ENCODE data around the gene DIS3. TPM values are rescaled to one million over a fixed set of nuclear protein-coding genes. Genes with fewer than 3 reads are reported as not detected.

The DIS3 gene
- total and polyA plus RNA-seq, 2 of the 4 experiments (the other 2 are of a cell fraction): 19.3 to 33.3 TPM

DNA sequence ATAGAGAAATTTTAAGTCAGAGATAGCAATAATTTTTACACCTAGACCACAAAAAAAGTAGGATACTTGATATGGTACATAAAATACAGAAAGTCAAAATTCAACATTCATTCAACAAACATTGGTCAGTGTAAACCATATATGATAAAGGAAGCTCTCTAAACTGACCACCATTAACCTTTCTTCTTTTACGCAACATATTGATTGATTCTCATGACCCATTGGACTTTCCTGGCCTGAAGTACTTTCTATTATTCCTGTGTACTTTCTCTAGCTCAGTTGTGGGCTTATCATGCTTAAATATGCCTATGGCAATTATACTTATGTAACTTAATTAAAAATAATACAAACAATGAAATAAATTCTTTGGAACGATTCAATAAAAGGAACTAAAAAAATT is 10.9 kb upstream of the DIS3 start:
- WGBS, 2 experiments (ENCODE audit: extremely low coverage in 2 of 2, insufficient read length in 1 of 2): no CpG with 5 or more reads among the region's 2 CpGs
- no TSS peak for BruUV-seq (replicated peaks)
- Histone ChIP-seq H3K18ac (ENCODE audit: low read depth, low read length) (no peak overlapping the region), H3K9me3 (ENCODE audit: control insufficient read depth, insufficient read depth, low read length) (no peaks in the 10 kb centered on the region), H3K4ac (ENCODE audit: low read depth, low read length) (no peak overlapping the region), H3K4me2 (ENCODE audit: low read depth, low read length) (no peak overlapping the region), H2BK20ac (ENCODE audit: low read depth, low read length) (no peak overlapping the region), H4K20me1 (ENCODE audit: insufficient read depth, low read length) (no peaks in the 10 kb centered on the region), H2AK5ac (ENCODE audit: low read depth, low read length) (no peak overlapping the region), H4K91ac (ENCODE audit: insufficient read depth, low read depth, low read length) (no peak overlapping the region), H2AFZ (replicated peaks; ENCODE audit: low read length, poor library complexity) (no peak overlapping the region), H4K5ac (ENCODE audit: low read depth, low read length) (no peak overlapping the region), H3K4me1 (ENCODE audit: control insufficient read depth, insufficient read depth, low read length) (no peaks in the 10 kb centered on the region), H3K56ac (ENCODE audit: extremely low read depth, insufficient read depth, low read length) (no peak overlapping the region), H3K79me1 (ENCODE audit: low read depth in 1 of 2, low read length in 2 of 2) (peaks cover 14 to 21% of the 10 kb centered on the region in 2 experiments; a peak in 3 of 4 replicates), H3K9ac (ENCODE audit: low read depth, low read length) (no peak overlapping the region), H3K14ac (replicated peaks; ENCODE audit: low read depth, low read length) (no peak overlapping the region), H3K27ac (ENCODE audit: insufficient read depth, low read length) (no peak overlapping the region), H4K8ac (ENCODE audit: low read depth in 2 of 2, low read length in 2 of 2) (no peak overlapping the region), H2AK9ac (replicated peaks; ENCODE audit: low read depth, low read length, poor library complexity) (no peak overlapping the region), H3K4me3 (ENCODE audit: insufficient read depth, low read depth, low read length) (no peak overlapping the region), H2BK120ac (ENCODE audit: low read depth, low read length) (no peak overlapping the region), H2BK15ac (ENCODE audit: low read depth, low read length) (no peak overlapping the region), H3K9me1 (ENCODE audit: insufficient read depth, low read length) (no peaks in the 10 kb centered on the region; the same call in 1 of the 2 replicates), H3K27me3 (ENCODE audit: control insufficient read depth, insufficient read depth, low read length) (no peaks in the 10 kb centered on the region), H2BK5ac (ENCODE audit: low read depth, low read length, poor library complexity, severe bottlenecking) (no peak overlapping the region), H3K23ac (ENCODE audit: low read depth, low read length) (no peak overlapping the region), H3K36me3 (ENCODE audit: control insufficient read depth, insufficient read depth, low read length) (peaks cover 15% of the 10 kb centered on the region)
- dilution Hi-C loops (cut with HindIII; ENCODE audit: low sequenced_read_pairs, unreplicated experiment) (no loop called here), intact Hi-C loops (cut with micrococcal nuclease) (no loop called here), in situ Hi-C loops (cut with MboI; ENCODE audit: low sequenced_read_pairs) (no loop called here)
- ATAC-seq (ENCODE audit: low read depth) (no peak), DNase-seq (no peak)
- ChIA-PET POLR2A (ENCODE audit: unreplicated experiment) (no interaction called here), CTCF (no interaction called here)
- no peak for TF ChIP-seq MXI1 (IDR thresholded peaks at IDR 0.05; ENCODE audit: borderline replicate concordance, low read depth, low read length)
- TF ChIP-seq, protein P1, sequence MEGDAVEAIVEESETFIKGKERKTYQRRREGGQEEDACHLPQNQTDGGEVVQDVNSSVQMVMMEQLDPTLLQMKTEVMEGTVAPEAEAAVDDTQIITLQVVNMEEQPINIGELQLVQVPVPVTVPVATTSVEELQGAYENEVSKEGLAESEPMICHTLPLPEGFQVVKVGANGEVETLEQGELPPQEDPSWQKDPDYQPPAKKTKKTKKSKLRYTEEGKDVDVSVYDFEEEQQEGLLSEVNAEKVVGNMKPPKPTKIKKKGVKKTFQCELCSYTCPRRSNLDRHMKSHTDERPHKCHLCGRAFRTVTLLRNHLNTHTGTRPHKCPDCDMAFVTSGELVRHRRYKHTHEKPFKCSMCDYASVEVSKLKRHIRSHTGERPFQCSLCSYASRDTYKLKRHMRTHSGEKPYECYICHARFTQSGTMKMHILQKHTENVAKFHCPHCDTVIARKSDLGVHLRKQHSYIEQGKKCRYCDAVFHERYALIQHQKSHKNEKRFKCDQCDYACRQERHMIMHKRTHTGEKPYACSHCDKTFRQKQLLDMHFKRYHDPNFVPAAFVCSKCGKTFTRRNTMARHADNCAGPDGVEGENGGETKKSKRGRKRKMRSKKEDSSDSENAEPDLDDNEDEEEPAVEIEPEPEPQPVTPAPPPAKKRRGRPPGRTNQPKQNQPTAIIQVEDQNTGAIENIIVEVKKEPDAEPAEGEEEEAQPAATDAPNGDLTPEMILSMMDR (conservative IDR thresholded peaks at IDR 0.05; ENCODE audit: low read depth, low read length): no peak
- TF ChIP-seq, protein P2, sequence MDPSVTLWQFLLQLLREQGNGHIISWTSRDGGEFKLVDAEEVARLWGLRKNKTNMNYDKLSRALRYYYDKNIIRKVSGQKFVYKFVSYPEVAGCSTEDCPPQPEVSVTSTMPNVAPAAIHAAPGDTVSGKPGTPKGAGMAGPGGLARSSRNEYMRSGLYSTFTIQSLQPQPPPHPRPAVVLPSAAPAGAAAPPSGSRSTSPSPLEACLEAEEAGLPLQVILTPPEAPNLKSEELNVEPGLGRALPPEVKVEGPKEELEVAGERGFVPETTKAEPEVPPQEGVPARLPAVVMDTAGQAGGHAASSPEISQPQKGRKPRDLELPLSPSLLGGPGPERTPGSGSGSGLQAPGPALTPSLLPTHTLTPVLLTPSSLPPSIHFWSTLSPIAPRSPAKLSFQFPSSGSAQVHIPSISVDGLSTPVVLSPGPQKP (IDR thresholded peaks at IDR 0.05; ENCODE audit: borderline replicate concordance, low read depth, low read length): no peak
- no peak for TF ChIP-seq FOS (IDR thresholded peaks at IDR 0.05; ENCODE audit: low read depth, low read length)
- TF ChIP-seq, protein P3, sequence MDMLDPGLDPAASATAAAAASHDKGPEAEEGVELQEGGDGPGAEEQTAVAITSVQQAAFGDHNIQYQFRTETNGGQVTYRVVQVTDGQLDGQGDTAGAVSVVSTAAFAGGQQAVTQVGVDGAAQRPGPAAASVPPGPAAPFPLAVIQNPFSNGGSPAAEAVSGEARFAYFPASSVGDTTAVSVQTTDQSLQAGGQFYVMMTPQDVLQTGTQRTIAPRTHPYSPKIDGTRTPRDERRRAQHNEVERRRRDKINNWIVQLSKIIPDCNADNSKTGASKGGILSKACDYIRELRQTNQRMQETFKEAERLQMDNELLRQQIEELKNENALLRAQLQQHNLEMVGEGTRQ (IDR thresholded peaks at IDR 0.05; ENCODE audit: low read depth, low read length): no peak
- TF ChIP-seq MAZ (IDR thresholded peaks at IDR 0.05; ENCODE audit: borderline replicate concordance, low read depth, low read length): no peak
- TF ChIP-seq NFE2L2 (IDR thresholded peaks at IDR 0.05; ENCODE audit: low read depth, low read length): no peak
- TF ChIP-seq POLR2A (IDR thresholded peaks at IDR 0.05; ENCODE audit: low read depth, low read length): no peak
- no peak for TF ChIP-seq BHLHE40 (IDR thresholded peaks at IDR 0.05; ENCODE audit: low read depth, low read length)
- no peak for TF ChIP-seq MAFK (IDR thresholded peaks at IDR 0.05; ENCODE audit: low read depth, low read length)
- TF ChIP-seq CHD1 (IDR thresholded peaks at IDR 0.05; ENCODE audit: low read depth, low read length): no peak
- no peak for TF ChIP-seq RCOR1 (IDR thresholded peaks at IDR 0.05; ENCODE audit: insufficient replicate concordance, low read length)
